Uterus (tissue), 4 donors: ENCODE results near the gene ERMP1. TPM values are rescaled to one million over a fixed set of nuclear protein-coding genes. Genes with fewer than 3 reads are reported as not detected.

ENCODE experiments used
- DNase-seq, 2 donors: peaks; one replicate each; pipeline ENCODE4 v3.0.0-alpha.2; 2019 to 2020
- H3K27ac ChIP-seq, 2 donors: fragments of 200-600 bp; sonication (generic); 1 replicate in 1 of 2; 2 replicates in 1 of 2; pipeline ENCODE4 v1.5.1; 2016 to 2018
- H3K27me3 ChIP-seq, 2 donors: fragments of 200-600 bp; sonication (generic); one replicate each; pipeline ENCODE4 v1.5.1; 2018 to 2019; ENCODE audit warnings: control low read depth in 1 of 2
- H3K36me3 ChIP-seq, 2 donors: fragments of 200-600 bp; sonication (generic); one replicate each; pipeline ENCODE4 v1.5.1; 2019; ENCODE audit warnings: control low read depth in 1 of 2
- H3K4me1 ChIP-seq, 2 donors: fragments of 200-600 bp; sonication (generic); one replicate each; pipeline ENCODE4 v1.5.1; 2018 to 2019; ENCODE audit warnings: control low read depth in 1 of 2
- H3K4me3 ChIP-seq, 2 donors: fragments of 200-600 bp; sonication (generic); 1 replicate in 1 of 2; 2 replicates in 1 of 2; pipeline ENCODE4 v1.5.1; 2018 to 2019; ENCODE audit warnings: mild to moderate bottlenecking in 1 of 2
- H3K9me3 ChIP-seq, 2 donors: fragments of 200-600 bp; sonication (generic); one replicate each; pipeline ENCODE4 v1.5.1; 2019; ENCODE audit warnings: control low read depth in 1 of 2
- POLR2A ChIP-seq, 2 donors: fragments of 450-650 bp; IDR thresholded peaks; one replicate each; pipeline ENCODE4 v1.6.1; 2016; ENCODE audit warnings: antibody characterized with exemption in 2 of 2, mild to moderate bottlenecking in 1 of 2, moderate library complexity in 1 of 2
- intact Hi-C: fragments of 100-400 bp; cut with DNase I; formaldehyde crosslinking; loops from one replicate; pipeline ENCODE4 v1.15.1; 2023; ENCODE audit warnings: low total_unique reads
- total RNA-seq, 4 donors: library from RNA; depleted of rRNA in 3 of 4; stranded (reverse); fragments of >200 nt in 3 of 4; gene quantifications; one replicate each; pipeline versions ENCODE4 v1.1.0 to v1.2.4, GENCODE V29; 2014 to 2023
- TF ChIP-seq, protein P1 (sequence below), 4 experiments: fragments of 200-600 bp in 2 of 4; fragments of 450-650 bp in 2 of 4; sonication (generic) in 2 of 4; IDR thresholded peaks; one replicate each; pipeline ENCODE4 v1.5.1; 2016 to 2019; ENCODE audit warnings: antibody characterized with exemption in 4 of 4, mild to moderate bottlenecking in 2 of 4, moderate library complexity in 1 of 4
- donor health status: DM: yes; HTN: yes; CAD: no.

Gene ERMP1
- total RNA-seq, 4 donors from 2014 or later, result 7.9 to 34.9 (median 11.5) TPM

DNA sequence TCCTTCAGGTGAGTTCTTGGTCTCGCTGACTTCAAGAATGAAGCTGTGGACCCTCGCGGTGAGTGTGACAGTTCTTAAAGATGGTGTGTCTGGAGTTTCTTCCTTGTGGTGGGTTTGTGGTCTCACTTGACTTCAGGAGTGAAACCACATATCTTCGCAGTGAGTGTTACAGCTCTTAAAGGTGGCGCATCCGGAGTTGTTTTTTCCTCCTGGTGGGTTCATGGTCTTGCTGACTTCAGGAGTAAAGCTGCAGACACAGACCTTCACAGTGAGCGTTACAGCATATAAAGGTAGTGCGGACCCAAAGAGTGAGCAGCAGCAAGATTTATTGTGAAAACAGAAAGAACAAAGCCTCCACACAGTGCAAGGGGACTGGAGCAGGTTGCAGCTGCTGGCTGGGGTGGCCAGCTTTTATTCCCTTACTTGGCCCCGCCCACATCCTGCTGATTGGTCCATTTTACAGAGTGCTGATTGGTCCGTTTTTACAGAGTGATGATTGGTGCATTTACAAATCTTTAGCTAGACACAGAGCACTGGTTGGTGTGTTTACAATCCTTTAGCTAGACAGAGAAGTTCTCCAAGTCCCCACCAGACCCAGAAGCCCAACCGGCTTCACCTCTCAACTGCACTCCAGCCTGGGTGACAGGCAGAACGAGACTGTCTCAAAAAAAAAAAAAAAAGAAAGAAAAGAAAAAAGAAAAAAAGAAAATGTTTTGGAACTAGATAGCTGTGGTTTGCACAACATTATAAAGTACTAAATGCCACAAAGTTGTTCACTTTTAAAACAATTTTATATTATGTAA lies 9.1 kb upstream of the ERMP1 start:
- H3K4me3 ChIP-seq, result no peak overlapping the region
- no peaks in the 10 kb centered on the region for H3K4me1 ChIP-seq
- no peaks in the 10 kb centered on the region for H3K27me3 ChIP-seq
- no peaks in the 10 kb centered on the region for H3K9me3 ChIP-seq
- intact Hi-C loops, result no loop called here
- no peak for DNase-seq
- H3K27ac ChIP-seq, result no peak overlapping the region
- TF ChIP-seq POLR2A (IDR thresholded peaks at IDR 0.05), result no peak
- TF ChIP-seq, protein P1, sequence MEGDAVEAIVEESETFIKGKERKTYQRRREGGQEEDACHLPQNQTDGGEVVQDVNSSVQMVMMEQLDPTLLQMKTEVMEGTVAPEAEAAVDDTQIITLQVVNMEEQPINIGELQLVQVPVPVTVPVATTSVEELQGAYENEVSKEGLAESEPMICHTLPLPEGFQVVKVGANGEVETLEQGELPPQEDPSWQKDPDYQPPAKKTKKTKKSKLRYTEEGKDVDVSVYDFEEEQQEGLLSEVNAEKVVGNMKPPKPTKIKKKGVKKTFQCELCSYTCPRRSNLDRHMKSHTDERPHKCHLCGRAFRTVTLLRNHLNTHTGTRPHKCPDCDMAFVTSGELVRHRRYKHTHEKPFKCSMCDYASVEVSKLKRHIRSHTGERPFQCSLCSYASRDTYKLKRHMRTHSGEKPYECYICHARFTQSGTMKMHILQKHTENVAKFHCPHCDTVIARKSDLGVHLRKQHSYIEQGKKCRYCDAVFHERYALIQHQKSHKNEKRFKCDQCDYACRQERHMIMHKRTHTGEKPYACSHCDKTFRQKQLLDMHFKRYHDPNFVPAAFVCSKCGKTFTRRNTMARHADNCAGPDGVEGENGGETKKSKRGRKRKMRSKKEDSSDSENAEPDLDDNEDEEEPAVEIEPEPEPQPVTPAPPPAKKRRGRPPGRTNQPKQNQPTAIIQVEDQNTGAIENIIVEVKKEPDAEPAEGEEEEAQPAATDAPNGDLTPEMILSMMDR (IDR thresholded peaks at IDR 0.05), result no peak
- H3K36me3 ChIP-seq, result no peaks in the 10 kb centered on the region

GRCh38 chr9:5840788-5841187 lies 7.9 kb upstream of the ERMP1 start:
- Histone ChIP-seq H3K27me3 (no peaks in the 10 kb centered on the region), H3K27ac (no peak overlapping the region), H3K9me3 (no peaks in the 10 kb centered on the region), H3K36me3 (no peaks in the 10 kb centered on the region), H3K4me3 (no peak overlapping the region), H3K4me1 (no peaks in the 10 kb centered on the region)
- no peak for DNase-seq
- no peak for TF ChIP-seq POLR2A (IDR thresholded peaks at IDR 0.05)
- TF ChIP-seq, protein P1 (IDR thresholded peaks at IDR 0.05), result no peak
- intact Hi-C loops, result no loop called here

GRCh38 chr9:5839572-5839902 lies 6.6 kb upstream of the ERMP1 start:
- intact Hi-C loops, result no loop called here
- DNase-seq, result no peak
- H3K36me3 ChIP-seq, result no peaks in the 10 kb centered on the region
- TF ChIP-seq, protein P1 (IDR thresholded peaks at IDR 0.05), result no peak
- no peak for TF ChIP-seq POLR2A (IDR thresholded peaks at IDR 0.05)
- no peaks in the 10 kb centered on the region for H3K27me3 ChIP-seq
- H3K27ac ChIP-seq, result no peak overlapping the region
- H3K9me3 ChIP-seq, result no peaks in the 10 kb centered on the region
- no peak overlapping the region for H3K4me3 ChIP-seq
- H3K4me1 ChIP-seq, result no peaks in the 10 kb centered on the region

DNA sequence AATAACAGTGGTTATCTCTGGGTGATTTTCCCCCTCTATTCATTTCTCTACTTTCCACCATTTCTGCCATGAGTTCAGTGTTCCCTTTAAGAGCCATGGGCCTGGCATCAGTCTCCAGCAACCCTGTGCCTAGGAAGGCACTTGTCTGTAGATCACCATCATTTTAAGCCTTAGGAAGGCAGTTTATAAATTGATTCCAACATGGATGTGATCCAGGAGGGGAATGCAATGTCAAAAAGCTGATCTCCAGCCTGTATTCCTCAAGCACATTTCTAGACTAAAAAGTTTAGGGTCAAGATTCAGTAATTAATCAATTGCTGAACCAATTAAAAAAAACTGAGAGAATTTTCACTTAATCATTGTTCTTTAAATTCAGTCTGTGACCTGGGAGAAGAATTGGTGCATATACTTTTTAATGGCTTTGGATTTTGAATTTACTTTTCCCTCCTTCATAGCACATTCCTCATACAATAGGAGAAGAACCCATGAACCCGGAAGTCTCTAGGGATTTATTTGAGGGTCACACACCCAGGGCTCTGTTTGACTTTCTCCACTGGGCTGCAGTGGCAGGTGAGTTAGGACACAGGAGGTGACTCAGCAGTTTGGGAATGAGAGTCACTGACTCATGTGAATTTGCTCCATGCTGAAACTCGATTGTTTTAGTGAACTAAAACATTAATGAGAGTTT lies 6.1 kb upstream of the ERMP1 start:
- Histone ChIP-seq H3K36me3 (no peaks in the 10 kb centered on the region), H3K4me3 (no peak overlapping the region), H3K4me1 (peaks cover 0 to 3% of the 10 kb centered on the region in 2 donors), H3K9me3 (no peaks in the 10 kb centered on the region), H3K27me3 (no peaks in the 10 kb centered on the region), H3K27ac (no peak overlapping the region)
- intact Hi-C loops, result no loop called here
- DNase-seq, result no peak
- TF ChIP-seq POLR2A (IDR thresholded peaks at IDR 0.05), result no peak
- TF ChIP-seq, protein P1 (IDR thresholded peaks at IDR 0.05), result no peak

DNA sequence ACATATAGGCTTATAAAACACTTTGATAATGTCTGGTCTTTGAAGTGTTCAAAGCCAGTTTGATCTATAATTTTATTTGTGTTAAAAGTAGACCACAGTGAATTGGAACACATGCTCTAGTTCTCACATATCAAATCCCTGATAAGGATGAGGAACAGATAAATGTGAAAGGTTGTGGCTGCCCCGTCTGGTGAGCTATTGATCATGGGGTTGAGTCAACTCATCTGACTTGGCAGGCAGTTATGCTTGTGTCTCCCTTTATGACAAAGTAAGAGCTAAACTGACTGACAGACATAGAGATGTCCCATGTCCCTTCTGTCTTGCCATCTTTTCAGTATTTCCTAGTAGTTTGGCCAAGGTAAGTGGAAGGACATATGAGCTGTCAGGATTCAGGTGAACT lies 2.9 kb upstream of the ERMP1 start:
- H3K27me3 ChIP-seq, result no peaks in the 10 kb centered on the region
- DNase-seq, result no peak
- H3K36me3 ChIP-seq, result no peaks in the 10 kb centered on the region
- H3K4me3 ChIP-seq, result no peak overlapping the region
- intact Hi-C loops, result no loop called here
- H3K4me1 ChIP-seq, result peaks cover 0 to 9% of the 10 kb centered on the region in 2 donors
- H3K9me3 ChIP-seq, result no peaks in the 10 kb centered on the region
- no peak overlapping the region for H3K27ac ChIP-seq
- no peak for TF ChIP-seq POLR2A (IDR thresholded peaks at IDR 0.05)
- TF ChIP-seq, protein P1 (IDR thresholded peaks at IDR 0.05), result no peak
